GM12878 (cell line): ENCODE results near the gene SEMA4C. TPM values are rescaled to one million over a fixed set of nuclear protein-coding genes. Genes with fewer than 3 reads are reported as not detected.

Experiments
- ATAC-seq: fragments of 200-7000 bp; cut with Tn5 transposase; 3 replicates; pipeline ENCODE4 v1.9.1; 2020; ENCODE audit warnings: mild to moderate bottlenecking, moderate library complexity
- BruUV-seq: library from RNA; stranded (reverse); fragments of 400-500 nt; replicated peaks from 2 replicates; lab custom pipeline; 2021; lab: Mats Ljungman, UMichigan
- CTCF ChIA-PET: fragments of 300-600 bp; sonication (Branson Sonifier 250); formaldehyde crosslinking; extraction: SDS; loops from one replicate; lab custom pipeline; 2021; ENCODE audit warnings: inconsistent platforms; lab: Yijun Ruan, JAX
- POLR2A ChIA-PET: fragments of 350-600 bp; formaldehyde crosslinking; extraction: SDS; loops from one replicate; lab custom pipeline; 2021; ENCODE audit warnings: inconsistent platforms; lab: Charles Lee
- RAD21 ChIA-PET: fragments of 300-600 bp; sonication (Branson Sonifier 250); formaldehyde crosslinking; loops from one replicate; lab custom pipeline; 2023; ENCODE audit warnings: antibody characterized with exemption; ENCODE audit not compliant: unreplicated experiment; lab: Charles Lee
- SMC1A ChIA-PET: fragments of 300-600 bp; sonication (Branson Sonifier 250); formaldehyde crosslinking; loops from one replicate; lab custom pipeline; 2023; ENCODE audit not compliant: unreplicated experiment, uncharacterized antibody; lab: Charles Lee
- DNase-seq: peaks from one replicate; pipeline ENCODE4 v3.0.0-alpha.2; 2011; ENCODE audit warnings: low read depth, low spot score
- FAIRE-seq: peaks from 3 replicates; lab custom pipeline; 2011; peaks lifted over from hg19 to GRCh38; lab: Jason Lieb, UNC
- H2AFZ ChIP-seq: 2 replicates; pipeline ENCODE4 v1.6.0; 2011; ENCODE audit warnings: low read depth, low read length, control low read depth; ENCODE audit not compliant: control insufficient read depth
- H3K27ac ChIP-seq: 2 replicates; pipeline ENCODE4 v1.5.1; 2011; ENCODE audit warnings: control low read depth; ENCODE audit not compliant: control insufficient read depth, insufficient read depth
- H3K27me3 ChIP-seq, 2 experiments: replicated peaks in 1 of 2; 2 replicates each; pipeline versions ENCODE4 v1.6.0 to v1.6.1; 2011; ENCODE audit warnings: low read length in 1 of 2; ENCODE audit not compliant: control insufficient read depth in 2 of 2, insufficient read depth in 2 of 2
- H3K36me3 ChIP-seq, 2 experiments: 2 replicates each; pipeline ENCODE4 v1.5.1; 2011; ENCODE audit warnings: low read length in 1 of 2; ENCODE audit not compliant: control insufficient read depth in 2 of 2, insufficient read depth in 2 of 2
- H3K4me1 ChIP-seq: 2 replicates; pipeline ENCODE4 v1.6.1; 2011; ENCODE audit warnings: mild to moderate bottlenecking, low read length, moderate library complexity, mixed read lengths; ENCODE audit not compliant: control insufficient read depth, insufficient read depth
- H3K4me2 ChIP-seq: 2 replicates; pipeline ENCODE4 v1.6.0; 2011; ENCODE audit warnings: control low read depth; ENCODE audit not compliant: control insufficient read depth, insufficient read depth
- H3K4me3 ChIP-seq: fragments of 200-600 bp; sonication (generic); 2 replicates; pipeline ENCODE4 v1.5.1; 2016
- H3K79me2 ChIP-seq: 2 replicates; pipeline ENCODE4 v1.6.0; 2011; ENCODE audit warnings: low read length; ENCODE audit not compliant: control insufficient read depth, insufficient read depth
- H3K9ac ChIP-seq: 2 replicates; pipeline ENCODE4 v1.8.0; 2011; ENCODE audit warnings: low read length, control low read depth, mixed read lengths; ENCODE audit not compliant: control insufficient read depth, insufficient read depth
- H3K9me3 ChIP-seq: replicated peaks from 3 replicates; pipeline ENCODE4 v1.5.1; 2011; ENCODE audit warnings: mild to moderate bottlenecking, low read length; ENCODE audit not compliant: control insufficient read depth, insufficient read depth
- H4K20me1 ChIP-seq: 2 replicates; pipeline ENCODE4 v1.6.0; 2011; ENCODE audit not compliant: control insufficient read depth, insufficient read depth
- BCLAF1 ChIP-seq: fragments of 450-650 bp; IDR thresholded peaks from 2 replicates; pipeline ENCODE4 v1.6.1; 2017; ENCODE audit warnings: antibody characterized with exemption, mild to moderate bottlenecking, moderate library complexity
- ELK1 ChIP-seq: IDR thresholded peaks from 2 replicates; pipeline ENCODE4 v1.6.1; 2012; ENCODE audit warnings: low read depth, low read length, improper control_type of control experiment
- NR2C1 ChIP-seq: fragments of 450-650 bp; IDR thresholded peaks from 2 replicates; pipeline ENCODE4 v1.6.1; 2017; ENCODE audit warnings: antibody characterized with exemption, mild to moderate bottlenecking, moderate library complexity
- REST ChIP-seq: IDR thresholded peaks from 2 replicates; pipeline ENCODE4 v1.6.1; 2012; ENCODE audit warnings: mild to moderate bottlenecking, low read depth, low read length
- ZNF207 ChIP-seq: fragments of 450-650 bp; IDR thresholded peaks from 2 replicates; pipeline ENCODE4 v1.6.1; 2014; ENCODE audit warnings: antibody characterized with exemption, mild to moderate bottlenecking, borderline replicate concordance
- WGBS: methylation state at CpG from one replicate; pipeline ENCODE4 v1.1.6; 2016; ENCODE audit warnings: low lambda C conversion rate; ENCODE audit not compliant: insufficient replicate concordance, insufficient coverage; ENCODE audit errors: missing lambda C conversion rate; 5-methylcytosine and 5-hydroxymethylcytosine counted together
- in situ Hi-C: fragments of 300-500 bp; cut with MboI; formaldehyde crosslinking; loops from 9 replicates; pipeline ENCODE4 v1.14.3; 2018; ENCODE audit warnings: mixed read lengths
- intact Hi-C: fragments of 100-400 bp; cut with micrococcal nuclease; formaldehyde crosslinking; loops from one replicate; pipeline ENCODE4 v1.14.2; 2022; ENCODE audit not compliant: unreplicated experiment
- polyA plus RNA-seq, 11 experiments: library from polyadenylated mRNA; depleted of rRNA in 4 of 11; unstranded in 6 of 11; stranded (reverse) in 5 of 11; fragments of >200 nt; fragmentation: Nextera tagmentation in 4 of 11; fragmentation: Illumina TruSeq in 1 of 11; extraction: Ambion mirVana in 4 of 11; extraction: Trizol in 1 of 11; gene quantifications; 1 replicate in 1 of 11; 2 replicates in 10 of 11; pipeline versions ENCODE4 v1.2.1 to v1.2.3, GENCODE V29; 2011 to 2016; ENCODE audit warnings: inconsistent platforms in 2 of 11, missing spikeins in 2 of 11, low read depth in 1 of 11
- total RNA-seq, 4 experiments: library from RNA; depleted of rRNA in 3 of 4; stranded (reverse); fragments of >200 nt in 3 of 4; fragmentation: Illumina TruSeq in 1 of 4; extraction: Trizol in 1 of 4; gene quantifications; 2 replicates each; pipeline versions ENCODE4 v1.2.1 to v1.2.3, GENCODE V29; 2013 to 2021

The SEMA4C gene
- total and polyA plus RNA-seq, 10 of the 15 experiments (the other 5 are each of a cell fraction or from before 2014, with no cell fraction given) = 0.06 to 21.6 (median 6.8) TPM

DNA sequence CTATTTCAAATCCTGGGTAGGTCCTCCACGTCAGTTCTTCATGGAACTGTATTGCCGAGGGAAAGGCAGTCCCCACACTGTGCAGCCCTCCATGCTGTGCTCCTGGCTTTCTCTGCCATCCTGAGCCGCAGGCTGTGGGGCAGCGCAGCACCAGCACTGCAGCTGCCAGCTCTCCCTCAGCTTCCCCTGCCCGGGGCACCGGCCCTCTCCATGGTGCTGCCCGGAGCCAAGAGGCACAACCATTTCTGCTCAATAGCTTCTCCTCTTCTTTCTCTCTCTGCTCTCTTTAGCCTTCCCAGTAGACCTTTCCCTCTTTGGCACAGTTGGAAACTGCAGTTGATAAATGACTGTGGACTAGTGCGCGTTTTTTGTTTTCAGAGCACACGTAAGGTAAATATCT, 38.2 kb downstream of the SEMA4C start:
- POLR2A ChIA-PET = no interaction called here
- no peaks in the 10 kb centered on the region for H3K4me1 ChIP-seq
- no peak for ATAC-seq
- H3K4me3 ChIP-seq = no peak overlapping the region
- H3K9me3 ChIP-seq = no peaks in the 10 kb centered on the region
- no peak overlapping the region for H3K9ac ChIP-seq
- H3K36me3 ChIP-seq = peaks cover 12 to 23% of the 10 kb centered on the region in 2 experiments
- no peaks in the 10 kb centered on the region for H4K20me1 ChIP-seq
- intact Hi-C loops (no loop called here), in situ Hi-C loops (no loop called here)
- no peak overlapping the region for H3K27ac ChIP-seq
- SMC1A ChIA-PET = no interaction called here
- FAIRE-seq = no peak
- WGBS = 97% methylated on average over 10 of the region's 10 CpGs
- H3K4me2 ChIP-seq = no peak overlapping the region
- H3K27me3 ChIP-seq = no peaks in the 10 kb centered on the region
- no TSS peak for BruUV-seq
- RAD21 ChIA-PET = no interaction called here
- no peak overlapping the region for H2AFZ ChIP-seq
- DNase-seq = no peak
- TF ChIP-seq REST (peak; percentile 48; the same call in 1 of the 2 replicates), NR2C1 (no peak), ELK1 (no peak), ZNF207 (no peak), BCLAF1 (no peak)
- H3K79me2 ChIP-seq = no peaks in the 10 kb centered on the region
- CTCF ChIA-PET = no interaction called here
